Astrocyte (in vitro differentiated cells and primary cell): ENCODE data around the gene IFNA10. TPM values are rescaled to one million over a fixed set of nuclear protein-coding genes. Genes with fewer than 3 reads are reported as not detected.

Source experiments
- DNase-seq: peaks from one replicate; pipeline ENCODE4 v3.0.0-alpha.2; 2010; ENCODE audit warnings: low read depth
- FAIRE-seq: peaks from 2 replicates; lab custom pipeline; 2011; peaks lifted over from hg19 to GRCh38; lab: Jason Lieb, UNC
- H2AFZ ChIP-seq: 2 replicates; pipeline ENCODE4 v1.6.0; 2012; ENCODE audit warnings: low read depth, low read length, inconsistent platforms
- H3K27ac ChIP-seq: 2 replicates; pipeline ENCODE4 v1.5.1; 2011; ENCODE audit warnings: low read depth, low read length, inconsistent platforms
- H3K27me3 ChIP-seq: 2 replicates; pipeline ENCODE4 v1.6.0; 2011; ENCODE audit warnings: low read length, inconsistent platforms; ENCODE audit not compliant: insufficient read depth
- H3K36me3 ChIP-seq: 2 replicates; pipeline ENCODE4 v1.5.1; 2011; ENCODE audit warnings: low read length, inconsistent platforms; ENCODE audit not compliant: insufficient read depth
- H3K4me1 ChIP-seq: 2 replicates; pipeline ENCODE4 v1.5.1; 2011; ENCODE audit warnings: low read length, inconsistent platforms; ENCODE audit not compliant: insufficient read depth
- H3K4me2 ChIP-seq: 2 replicates; pipeline ENCODE4 v1.6.0; 2012; ENCODE audit warnings: low read length, inconsistent platforms
- H3K4me3 ChIP-seq: 2 replicates; pipeline ENCODE4 v1.5.1; 2011; ENCODE audit warnings: low read depth, mild to moderate bottlenecking, low read length, inconsistent platforms; ENCODE audit not compliant: insufficient read depth
- H3K79me2 ChIP-seq: 2 replicates; pipeline ENCODE4 v1.6.0; 2012; ENCODE audit warnings: mild to moderate bottlenecking, low read length, inconsistent platforms; ENCODE audit not compliant: insufficient read depth
- H3K9ac ChIP-seq: 2 replicates; pipeline ENCODE4 v1.6.0; 2012; ENCODE audit warnings: mild to moderate bottlenecking, low read length, inconsistent platforms
- H3K9me3 ChIP-seq: 2 replicates; pipeline ENCODE4 v1.5.1; 2012; ENCODE audit warnings: low read depth, mild to moderate bottlenecking, low read length, inconsistent platforms; ENCODE audit not compliant: insufficient read depth
- H4K20me1 ChIP-seq: 2 replicates; pipeline ENCODE4 v1.6.0; 2012; ENCODE audit warnings: low read length, inconsistent platforms; ENCODE audit not compliant: insufficient read depth
- H3K27ac Mint-ChIP-seq: one replicate; pipeline ENCODE4 v1.8.0; 2021; ENCODE audit warnings: mild to moderate bottlenecking, mixed read lengths; ENCODE audit not compliant: unreplicated experiment
- H3K27me3 Mint-ChIP-seq: one replicate; pipeline ENCODE4 v1.8.0; 2021; ENCODE audit warnings: low read depth, mixed read lengths; ENCODE audit not compliant: unreplicated experiment
- H3K36me3 Mint-ChIP-seq: one replicate; pipeline ENCODE4 v1.8.0; 2021; ENCODE audit warnings: low read depth, mixed read lengths; ENCODE audit not compliant: unreplicated experiment
- H3K4me1 Mint-ChIP-seq: one replicate; pipeline ENCODE4 v1.8.0; 2021; ENCODE audit warnings: low read depth, mixed read lengths; ENCODE audit not compliant: unreplicated experiment
- H3K4me3 Mint-ChIP-seq: one replicate; pipeline ENCODE4 v1.8.0; 2021; ENCODE audit warnings: mild to moderate bottlenecking, moderate library complexity, mixed read lengths; ENCODE audit not compliant: unreplicated experiment
- H3K9me3 Mint-ChIP-seq: one replicate; pipeline ENCODE4 v1.8.0; 2021; ENCODE audit warnings: mild to moderate bottlenecking, mixed read lengths; ENCODE audit not compliant: unreplicated experiment
- CTCF ChIP-seq: IDR thresholded peaks from 2 replicates; pipeline ENCODE4 v1.5.1; 2011; ENCODE audit warnings: low read depth, mild to moderate bottlenecking, inconsistent platforms, low read length, moderate library complexity; ENCODE audit not compliant: insufficient read depth
- EZH2 ChIP-seq: IDR thresholded peaks from 2 replicates; pipeline ENCODE4 v1.6.1; 2012; ENCODE audit warnings: mild to moderate bottlenecking, low read length, inconsistent platforms; ENCODE audit not compliant: insufficient read depth
- total RNA-seq: library from RNA; stranded (reverse); gene quantifications from 2 replicates; pipeline ENCODE4 v1.2.1, GENCODE V29; 2021

IFNA10 gene
- total RNA-seq, 1 donor from 2014 or later, result not detected

GRCh38 chr9:21251638-21252037, 44.7 kb upstream of the IFNA10 start:
- Histone ChIP-seq H4K20me1 (no peaks in the 10 kb centered on the region), H3K9ac (no peak overlapping the region), H3K4me2 (no peak overlapping the region), H3K27ac (no peak overlapping the region), H3K27me3 (peaks cover 28% of the 10 kb centered on the region), H3K9me3 (no peaks in the 10 kb centered on the region), H3K36me3 (no peaks in the 10 kb centered on the region), H3K79me2 (no peaks in the 10 kb centered on the region), H2AFZ (no peak overlapping the region), H3K4me3 (no peak overlapping the region), H3K4me1 (no peaks in the 10 kb centered on the region)
- H3K27ac Mint-ChIP-seq, result no peak overlapping the region
- no peak overlapping the region for H3K4me3 Mint-ChIP-seq
- peaks cover 4% of the 10 kb centered on the region for H3K4me1 Mint-ChIP-seq
- DNase-seq (no peak), FAIRE-seq (no peak)
- TF ChIP-seq CTCF (no peak), EZH2 (no peak)
- no peaks in the 10 kb centered on the region for H3K9me3 Mint-ChIP-seq
- no peaks in the 10 kb centered on the region for H3K36me3 Mint-ChIP-seq
- peaks cover 24% of the 10 kb centered on the region for H3K27me3 Mint-ChIP-seq

- Histone ChIP-seq H3K27me3 (peaks cover 23% of the 10 kb centered on the region), H3K4me2 (no peak overlapping the region), H3K27ac (no peak overlapping the region), H4K20me1 (no peaks in the 10 kb centered on the region), H3K9me3 (no peaks in the 10 kb centered on the region), H3K4me1 (no peaks in the 10 kb centered on the region), H2AFZ (no peak overlapping the region), H3K9ac (no peak overlapping the region), H3K4me3 (no peak overlapping the region), H3K36me3 (no peaks in the 10 kb centered on the region), H3K79me2 (no peaks in the 10 kb centered on the region)
- FAIRE-seq, result no peak
- Mint-ChIP-seq H3K4me1 (peaks cover 4% of the 10 kb centered on the region), H3K36me3 (no peaks in the 10 kb centered on the region), H3K27ac (no peak overlapping the region), H3K4me3 (no peak overlapping the region), H3K9me3 (no peaks in the 10 kb centered on the region), H3K27me3 (peaks cover 21% of the 10 kb centered on the region)
- TF ChIP-seq EZH2, result no peak
- TF ChIP-seq CTCF, result no peak
- DNase-seq, result no peak
These were observed 44.2 kb upstream of the IFNA10 start for GRCh38 chr9:21251190-21251589.

GRCh38 chr9:21244836-21245235, 37.9 kb upstream of the IFNA10 start:
- H3K4me3 Mint-ChIP-seq, result no peak overlapping the region
- H3K9me3 Mint-ChIP-seq, result no peaks in the 10 kb centered on the region
- no peak overlapping the region for H3K9ac ChIP-seq
- H2AFZ ChIP-seq, result no peak overlapping the region
- H3K4me1 ChIP-seq, result no peaks in the 10 kb centered on the region
- FAIRE-seq, result no peak
- H4K20me1 ChIP-seq, result no peaks in the 10 kb centered on the region
- TF ChIP-seq CTCF, result no peak
- no peak for TF ChIP-seq EZH2
- DNase-seq, result no peak
- H3K27me3 Mint-ChIP-seq, result peaks cover 5% of the 10 kb centered on the region
- no peak overlapping the region for H3K27ac Mint-ChIP-seq
- H3K4me3 ChIP-seq, result no peak overlapping the region
- no peaks in the 10 kb centered on the region for H3K79me2 ChIP-seq
- H3K4me2 ChIP-seq, result no peak overlapping the region
- H3K36me3 ChIP-seq, result no peaks in the 10 kb centered on the region
- H3K27me3 ChIP-seq, result peaks cover 6% of the 10 kb centered on the region
- no peak overlapping the region for H3K27ac ChIP-seq
- no peaks in the 10 kb centered on the region for H3K36me3 Mint-ChIP-seq
- no peaks in the 10 kb centered on the region for H3K4me1 Mint-ChIP-seq
- no peaks in the 10 kb centered on the region for H3K9me3 ChIP-seq
